Mucosa of gallbladder (tissue), 1 donor: ENCODE results near the gene S100Z. TPM values are rescaled to one million over a fixed set of nuclear protein-coding genes. Genes with fewer than 3 reads are reported as not detected.
"Not testable (repeated sequence)": the region's sequence is repeated elsewhere in the genome, so short reads cannot be mapped to it uniquely, and the experiment has no call there.

Experiments
- DNase-seq: peaks from one replicate; pipeline ENCODE4 v3.0.0-alpha.2; 2020; ENCODE audit warnings: low spot score
- total RNA-seq: library from RNA; stranded (reverse); gene quantifications from one replicate; pipeline ENCODE4 v1.2.1, GENCODE V29; 2021
- donor health status: DM: no; HTN: no; CAD: no.

The S100Z gene
- total RNA-seq, 1 donor from 2014 or later, result 0.95 TPM

DNA sequence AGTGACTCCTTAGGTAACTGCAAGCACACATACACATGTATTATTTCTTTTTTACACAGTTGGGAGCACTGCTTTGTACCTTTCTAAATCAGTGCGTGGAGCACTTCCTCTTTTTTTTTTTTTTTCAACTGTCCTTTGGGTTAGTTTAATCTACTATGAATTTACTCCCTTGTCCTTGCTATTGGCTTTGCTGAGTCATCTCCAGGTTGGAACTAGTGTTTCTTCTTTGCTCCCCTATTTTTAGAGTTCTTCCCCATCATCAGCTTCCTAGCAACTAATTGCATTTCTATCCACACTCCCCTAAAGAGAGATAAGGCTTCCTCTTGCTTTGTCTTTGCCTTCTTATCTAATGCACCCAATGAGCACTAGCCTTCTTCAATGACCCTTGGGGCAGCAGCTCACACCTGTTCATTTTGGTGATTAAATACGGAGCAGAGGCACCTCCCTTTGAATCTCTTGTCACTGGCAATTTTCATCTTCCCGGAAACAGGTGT, 24.3 kb downstream of the S100Z start:
- DNase-seq, result no peak

- no peak for DNase-seq
Measured at GRCh38 chr5:76888733-76889300, 39.0 kb downstream of the S100Z start.

DNA sequence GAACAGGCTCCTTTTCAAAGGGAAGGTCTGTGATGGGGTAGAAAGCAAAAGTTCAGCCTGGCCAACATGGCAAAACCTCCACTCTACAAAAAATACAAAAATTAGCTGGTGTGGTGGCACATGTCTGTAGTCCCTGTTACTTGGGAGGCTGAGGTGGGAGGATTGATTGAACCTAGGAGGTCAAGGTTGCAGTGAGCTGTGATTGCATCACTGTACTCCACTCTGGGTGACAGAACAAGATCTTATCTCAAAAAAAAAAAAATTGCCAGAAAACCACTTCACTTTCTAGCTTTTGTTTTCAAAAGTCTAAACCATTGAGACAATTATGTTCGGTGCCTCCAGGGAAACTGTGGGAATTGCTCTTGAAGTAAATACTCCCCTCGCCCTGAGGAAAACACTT, 43.5 kb downstream of the S100Z start:
- no peak for DNase-seq

GRCh38 chr5:76896196-76896595, 46.4 kb downstream of the S100Z start:
- DNase-seq, result no peak

GRCh38 chr5:76901522-76901921, 51.7 kb downstream of the S100Z start:
- DNase-seq, result no peak

GRCh38 chr5:76908166-76908565, 58.4 kb downstream of the S100Z start:
- DNase-seq, result no peak

DNA sequence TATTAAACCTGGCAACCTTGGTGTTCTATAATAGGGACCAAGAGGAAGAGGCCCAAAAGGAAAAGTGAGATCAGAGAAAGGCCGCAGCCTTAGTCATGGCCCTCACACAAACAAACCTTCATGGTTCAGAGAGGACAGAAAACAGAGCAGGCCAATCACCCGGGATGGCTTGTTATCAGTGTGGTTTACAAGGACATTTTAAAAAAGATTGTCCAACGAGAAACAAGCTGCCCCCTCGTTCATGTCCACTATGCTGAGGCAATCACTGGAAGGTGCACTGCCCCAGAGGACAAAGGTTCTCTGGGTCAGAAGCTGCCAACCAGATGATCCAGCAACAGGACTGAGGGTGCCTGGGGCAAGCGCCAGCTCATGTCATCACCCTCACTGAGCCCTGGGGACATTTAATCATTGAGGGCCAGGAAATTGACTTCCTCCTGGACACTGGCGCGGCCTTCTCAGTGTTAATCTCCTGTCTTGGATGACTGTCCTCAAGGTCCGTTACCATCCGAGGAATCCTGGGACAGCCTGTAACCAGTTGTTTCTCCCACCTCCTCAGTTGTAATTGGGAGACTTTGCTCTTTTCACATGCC, 60.6 kb downstream of the S100Z start:
- DNase-seq, result not testable (repeated sequence)

- not testable (repeated sequence) for DNase-seq
Measured at GRCh38 chr5:76914671-76915070, 64.9 kb downstream of the S100Z start.

DNA sequence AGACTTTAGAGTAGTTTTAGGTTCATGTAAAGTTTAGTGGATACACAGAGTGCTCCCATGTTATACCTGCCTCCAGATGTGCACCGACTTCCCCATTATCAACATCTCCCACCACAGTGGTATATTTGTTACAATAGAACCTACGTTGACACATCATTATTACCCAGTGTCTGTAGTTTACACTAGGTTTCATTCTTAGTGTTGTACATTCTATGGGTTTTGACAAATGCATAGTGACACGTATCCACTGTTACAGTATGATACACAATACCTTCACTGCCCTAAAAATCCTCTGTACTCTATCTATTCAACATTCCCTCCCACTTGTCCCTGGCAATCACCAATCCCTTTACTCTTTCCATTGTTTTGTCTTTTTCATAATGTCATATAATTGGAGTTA, 68.7 kb downstream of the S100Z start:
- no peak for DNase-seq

DNA sequence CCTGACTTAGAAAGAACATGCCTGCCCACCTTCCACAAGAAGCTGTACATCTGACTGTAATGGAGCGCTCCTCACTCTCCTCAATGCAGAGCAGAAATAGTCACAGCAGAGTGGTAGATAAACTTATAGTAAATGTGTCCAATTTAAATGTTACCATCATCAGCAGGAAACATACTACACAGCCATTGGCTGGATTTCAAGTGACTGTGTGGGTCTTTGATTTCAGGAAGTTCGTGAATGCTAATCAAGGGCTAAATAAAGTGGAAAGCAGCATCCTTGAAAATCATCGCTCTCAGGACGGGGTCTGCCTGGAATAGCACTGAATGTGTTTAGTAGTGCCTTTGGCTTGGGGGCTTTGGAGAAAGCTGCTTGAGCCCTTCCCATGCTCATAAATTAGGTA, 70.7 kb downstream of the S100Z start:
- no peak for DNase-seq

GRCh38 chr5:76926329-76927105, 76.7 kb downstream of the S100Z start:
- no peak for DNase-seq

GRCh38 chr5:76927961-76928360, 78.1 kb downstream of the S100Z start:
- no peak for DNase-seq

DNA sequence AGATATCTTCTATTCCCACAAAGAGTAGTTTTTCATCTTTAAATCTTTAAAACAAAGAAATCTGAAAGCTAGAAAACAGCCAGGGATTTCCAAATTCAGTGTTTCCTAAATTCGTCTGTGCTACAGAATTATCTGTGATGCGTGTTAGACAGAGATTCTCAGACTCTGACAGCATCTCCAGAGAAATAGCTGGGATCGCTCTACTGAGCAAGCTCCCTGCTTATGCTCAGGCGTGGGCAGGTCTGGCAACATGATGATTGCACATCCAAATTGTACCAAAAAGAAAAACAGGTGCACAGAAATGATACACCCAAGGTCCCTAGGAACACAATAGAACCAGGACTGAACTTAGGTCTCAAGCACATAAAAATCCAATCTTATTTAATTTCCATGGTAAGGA, 80.3 kb downstream of the S100Z start:
- no peak for DNase-seq

- DNase-seq, result no peak
Measured at GRCh38 chr5:76938177-76938576, 88.4 kb downstream of the S100Z start.

DNA sequence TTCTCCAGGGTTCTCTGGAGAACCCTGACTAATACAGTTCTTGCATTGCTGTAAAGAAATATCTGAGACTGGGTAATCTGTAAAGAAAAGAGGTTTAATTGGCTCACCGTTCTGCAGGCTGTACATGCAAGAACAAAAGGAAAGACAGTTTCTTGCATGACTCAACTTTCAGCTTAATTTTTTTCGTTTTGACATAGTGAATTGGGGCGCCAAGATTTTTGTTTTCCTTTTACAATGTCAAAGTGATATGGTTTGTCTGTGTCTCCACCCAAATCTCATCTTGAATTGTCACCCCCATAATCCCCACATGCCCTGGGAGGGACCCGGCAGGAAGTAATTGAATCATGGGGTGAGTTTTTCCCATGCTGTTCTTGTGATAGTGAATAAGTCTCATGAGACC, 91.2 kb downstream of the S100Z start:
- no peak for DNase-seq

GRCh38 chr5:76941442-76941841, 91.6 kb downstream of the S100Z start:
- DNase-seq, result no peak

GRCh38 chr5:76942581-76942980, 92.8 kb downstream of the S100Z start:
- no peak for DNase-seq

DNA sequence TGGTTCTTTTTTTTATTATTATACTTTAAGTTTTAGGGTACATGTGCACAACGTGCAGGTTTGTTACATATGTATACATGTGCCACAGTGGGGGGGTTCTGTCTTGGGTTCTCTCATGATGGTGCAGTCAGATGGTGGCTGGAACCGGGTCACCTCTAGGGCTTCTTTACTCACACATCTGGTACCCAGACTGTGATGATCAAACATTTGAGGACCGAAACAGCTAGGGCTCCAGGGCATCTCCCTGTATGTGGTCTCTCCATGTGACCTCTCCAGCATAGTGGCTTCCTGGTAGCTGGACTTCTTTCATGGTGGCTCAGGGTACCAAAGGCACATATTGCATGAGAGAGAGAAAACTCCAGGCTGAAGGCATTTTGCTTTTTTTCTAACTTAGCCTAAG, 93.2 kb downstream of the S100Z start:
- no peak for DNase-seq

GRCh38 chr5:76944638-76945037, 94.8 kb downstream of the S100Z start:
- DNase-seq, result no peak

GRCh38 chr5:76945238-76945637, 95.4 kb downstream of the S100Z start:
- not testable (repeated sequence) for DNase-seq

DNA sequence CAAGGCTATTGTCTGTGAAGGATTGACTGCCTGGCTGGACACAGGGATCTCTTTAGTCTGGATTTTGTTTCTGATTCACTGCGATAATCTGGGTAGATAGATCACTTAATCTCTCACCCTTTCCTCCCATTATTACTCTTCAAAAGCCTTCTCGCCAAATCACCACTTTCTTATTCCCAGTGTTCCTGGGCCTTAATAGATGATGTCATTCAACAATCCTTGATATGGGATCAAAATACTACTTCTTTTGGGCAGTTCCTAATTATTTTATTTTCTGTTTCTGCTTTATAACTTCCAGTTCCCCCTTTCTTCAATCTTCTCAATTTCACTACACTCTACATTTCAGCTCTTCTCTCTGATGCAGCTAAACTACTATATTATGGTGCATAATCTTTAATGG, 96.3 kb downstream of the S100Z start:
- DNase-seq, result no peak

DNA sequence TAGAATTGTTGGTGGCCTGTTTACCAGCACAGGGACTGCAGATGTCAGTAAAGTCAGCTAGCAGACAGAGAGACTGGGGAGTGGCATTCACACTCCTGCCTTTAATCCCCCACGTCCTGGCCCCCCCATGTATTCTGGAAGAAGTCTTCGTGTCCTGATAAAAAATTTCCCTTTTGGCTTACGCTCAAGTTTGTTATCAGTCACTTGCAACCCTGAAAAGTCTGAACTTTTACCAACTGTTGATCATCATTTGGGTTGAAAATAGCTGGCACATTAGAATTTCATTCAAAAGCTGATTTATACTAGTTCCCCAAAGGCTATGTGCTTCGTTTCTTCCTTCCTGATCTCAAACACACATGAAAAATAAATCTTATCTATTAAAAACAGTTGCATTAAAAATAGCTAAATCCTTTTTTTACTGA, 97.3 kb downstream of the S100Z start:
- DNase-seq, result no peak
